Hematopoietic multipotent progenitor cell treated with erythropoietin and hydrocortisone succinate and interleukin-3 and kit ligand, for 6 days (in vitro differentiated cells): ENCODE results near the gene INO80D.
"Not testable (repeated sequence)": the region's sequence is repeated elsewhere in the genome, so short reads cannot be mapped to it uniquely, and the experiment has no call there.

Experiments
- DNase-seq: peaks from one replicate; pipeline ENCODE4 v3.0.0-alpha.2; 2015

INO80D gene

DNA sequence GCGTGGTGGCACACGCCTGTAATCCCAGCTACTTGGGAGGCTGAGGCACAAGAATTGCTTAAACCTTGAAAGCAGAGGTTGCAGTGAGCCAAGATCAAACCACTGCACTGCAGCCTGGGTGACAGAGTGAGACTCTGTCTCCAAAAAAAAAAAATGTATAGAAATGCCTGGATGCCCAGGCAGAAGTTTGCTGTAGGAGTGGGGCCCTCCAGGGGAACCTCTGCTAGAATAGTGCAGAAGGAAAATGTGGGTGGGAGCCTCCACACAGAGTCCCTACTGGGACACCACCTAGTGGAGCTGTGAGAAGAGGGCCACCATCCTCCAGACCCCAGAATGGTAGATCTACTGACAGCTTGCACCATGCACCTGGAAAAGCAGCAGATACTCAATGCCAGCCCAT lies 70.2 kb downstream of the INO80D start:
- not testable (repeated sequence) for DNase-seq

DNA sequence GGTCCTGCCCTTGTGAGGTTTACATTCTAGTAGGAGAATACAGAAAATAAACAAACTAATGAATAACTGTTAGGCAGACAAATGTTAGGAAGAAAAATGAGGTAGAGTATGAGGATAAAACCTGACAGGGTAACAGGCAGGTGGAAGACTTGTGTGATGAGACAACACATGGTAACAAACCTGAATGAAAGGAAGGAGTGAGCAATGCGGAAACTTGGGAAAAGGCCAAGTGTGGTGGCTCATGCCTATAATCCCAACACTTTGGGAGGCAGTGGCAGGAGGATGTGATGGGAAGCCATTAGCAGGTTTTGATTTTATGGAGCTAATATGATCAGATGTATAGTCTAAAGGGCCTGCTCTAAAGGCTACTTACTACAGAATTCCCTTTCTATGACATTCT lies 74.2 kb downstream of the INO80D start:
- no peak for DNase-seq

DNA sequence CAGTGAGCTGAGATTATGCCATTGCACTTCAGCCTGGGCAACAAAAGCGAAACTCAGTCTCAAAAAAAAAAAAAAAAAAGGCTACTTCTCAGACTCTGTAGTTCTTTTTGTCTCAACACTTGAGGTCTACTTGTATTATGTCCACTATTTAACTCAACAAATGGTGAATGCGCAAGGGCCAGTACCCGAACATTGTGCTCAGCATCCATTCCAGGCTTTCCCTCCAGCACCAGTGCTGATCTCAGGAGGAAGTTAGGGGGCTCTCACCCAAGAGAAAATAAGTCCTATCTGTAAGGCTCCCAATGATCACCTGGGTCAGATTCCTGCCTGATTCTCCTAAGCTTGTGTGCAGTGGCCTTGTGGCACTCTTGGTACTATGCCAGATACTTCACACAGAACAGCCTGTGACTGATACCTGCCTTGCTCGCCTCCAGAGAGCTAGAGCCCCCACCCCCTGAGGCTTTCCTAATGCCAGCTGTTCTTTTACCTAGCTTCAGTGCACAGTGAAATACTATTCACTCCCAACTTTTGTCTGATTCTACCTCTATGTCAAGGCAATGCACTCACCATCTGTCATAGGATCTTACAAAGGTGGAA lies 74.9 kb downstream of the INO80D start:
- no peak for DNase-seq

DNA sequence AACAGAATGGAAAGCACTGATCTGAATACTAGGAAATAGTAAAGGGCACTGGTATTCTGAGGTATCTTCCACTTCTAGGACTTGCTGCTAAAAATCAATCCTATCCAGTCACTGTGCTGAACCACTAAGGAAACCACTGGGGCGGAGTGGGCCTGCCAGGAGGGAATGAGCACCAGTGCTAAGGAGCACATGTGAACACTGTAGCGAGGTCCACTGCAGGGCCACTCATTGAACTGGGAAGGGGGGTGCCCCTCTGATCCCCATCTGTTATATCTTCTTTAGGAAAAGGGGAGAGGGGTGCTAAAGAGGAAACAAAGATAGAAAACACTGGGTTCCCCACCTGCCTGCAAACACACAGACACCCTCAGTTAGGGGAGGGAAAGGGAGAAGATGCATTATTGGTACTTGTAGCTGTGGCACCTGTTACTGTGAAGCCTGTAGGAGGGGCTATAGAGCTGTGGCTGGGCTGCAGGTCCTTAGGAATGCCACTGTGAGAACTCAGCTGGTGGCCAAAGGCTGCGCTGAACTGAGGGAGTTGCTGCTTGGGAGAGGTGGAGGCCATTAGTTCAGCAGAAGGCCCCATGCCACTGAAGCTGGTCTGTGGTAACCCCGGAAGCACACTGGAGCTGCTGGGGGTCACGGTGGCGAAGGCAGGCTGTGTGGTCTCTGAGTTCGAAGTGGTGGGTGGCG lies 81.8 kb downstream of the INO80D start:
- DNase-seq = peak; percentile 69

DNA sequence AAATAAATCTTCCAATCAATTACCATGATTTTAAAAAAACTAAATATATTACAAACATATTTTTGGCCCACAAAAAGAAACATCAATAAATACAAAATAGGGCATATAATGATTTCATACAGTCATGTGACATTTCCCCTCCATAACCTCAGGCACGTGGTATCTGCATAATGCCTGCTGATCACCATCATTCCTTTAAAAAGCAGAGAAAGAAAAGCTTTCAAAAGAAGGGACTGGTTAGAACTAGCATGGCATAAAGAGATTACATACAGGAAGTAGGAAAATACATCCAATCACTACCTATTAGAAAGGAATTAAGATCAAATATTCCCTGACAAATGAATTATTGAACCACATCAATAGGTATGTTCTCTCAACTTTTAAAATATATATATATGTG lies 83.5 kb downstream of the INO80D start:
- no peak for DNase-seq

DNA sequence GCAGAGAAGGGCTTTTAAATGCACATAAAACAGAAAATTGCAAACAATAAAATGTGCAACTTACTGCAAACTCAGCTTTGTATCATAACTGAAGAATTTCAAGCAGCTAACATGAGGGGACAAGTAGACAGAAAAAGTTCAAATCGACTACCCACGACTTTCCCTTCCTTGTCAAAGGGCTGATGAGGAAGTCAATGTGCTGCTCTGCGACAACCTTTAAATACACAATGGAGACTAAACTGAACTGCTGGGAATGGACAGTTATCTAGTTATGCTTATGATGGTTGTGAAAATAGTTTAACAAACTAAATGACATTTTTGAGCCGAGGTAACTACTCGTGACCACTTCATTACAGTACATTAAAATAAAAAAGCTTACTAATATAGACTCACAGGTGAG lies 84.1 kb downstream of the INO80D start:
- no peak for DNase-seq

DNA sequence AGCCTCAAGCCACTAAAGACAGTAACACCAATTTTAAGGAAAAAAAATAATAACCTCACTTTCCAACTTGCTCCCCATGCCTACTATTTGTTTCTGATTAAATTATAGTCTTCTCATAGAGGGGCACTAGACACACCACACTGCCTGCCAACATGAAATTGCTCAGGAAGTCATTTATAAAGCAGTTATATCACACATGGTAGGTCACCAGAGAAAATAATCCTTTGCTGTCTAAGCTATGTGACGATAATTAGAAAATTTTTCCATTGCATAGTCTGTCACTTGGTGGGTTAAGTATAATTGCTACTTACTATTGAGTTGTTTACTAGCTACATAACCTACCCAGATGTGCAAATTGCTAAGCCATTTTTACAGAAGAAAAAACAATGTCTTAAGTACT lies 85.2 kb downstream of the INO80D start:
- DNase-seq = no peak

DNA sequence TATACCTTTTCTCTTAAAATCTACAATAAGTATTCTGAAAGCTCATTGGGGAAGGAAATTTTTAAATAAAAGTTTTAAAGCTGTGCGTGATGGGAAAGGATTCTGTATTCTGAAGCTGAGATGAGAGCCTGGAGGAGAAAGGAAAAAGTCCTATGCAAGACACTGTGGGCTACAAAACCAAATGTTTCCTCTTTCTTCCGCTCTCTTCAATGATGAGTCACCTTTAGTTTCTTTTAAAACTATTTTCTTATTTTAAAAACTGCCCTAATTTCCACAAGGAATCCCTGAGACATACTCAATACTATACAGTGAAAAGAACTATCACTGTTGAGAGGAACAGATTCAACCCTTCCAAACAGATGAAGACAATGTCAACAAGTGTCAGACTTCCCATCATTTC lies 87.4 kb downstream of the INO80D start:
- no peak for DNase-seq

DNA sequence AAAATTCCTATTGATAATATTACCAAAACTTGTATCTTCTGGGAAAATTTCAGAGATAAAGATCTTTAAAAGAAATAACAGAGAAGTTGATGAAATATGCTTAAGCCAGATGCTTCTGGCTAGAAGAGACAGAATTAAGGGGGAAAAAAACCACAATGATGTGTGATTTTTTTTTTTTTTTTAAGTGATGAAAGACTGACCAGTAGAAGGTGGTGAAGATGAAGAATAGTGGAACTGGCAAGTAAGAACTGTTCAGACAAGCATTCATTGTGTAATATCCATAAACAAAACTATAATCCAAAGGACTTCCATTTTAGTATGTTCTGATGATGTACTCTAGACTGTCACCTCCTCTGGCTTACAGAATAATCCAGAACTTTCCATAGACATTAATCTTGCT lies 89.8 kb downstream of the INO80D start:
- peak; percentile 53 for DNase-seq

DNA sequence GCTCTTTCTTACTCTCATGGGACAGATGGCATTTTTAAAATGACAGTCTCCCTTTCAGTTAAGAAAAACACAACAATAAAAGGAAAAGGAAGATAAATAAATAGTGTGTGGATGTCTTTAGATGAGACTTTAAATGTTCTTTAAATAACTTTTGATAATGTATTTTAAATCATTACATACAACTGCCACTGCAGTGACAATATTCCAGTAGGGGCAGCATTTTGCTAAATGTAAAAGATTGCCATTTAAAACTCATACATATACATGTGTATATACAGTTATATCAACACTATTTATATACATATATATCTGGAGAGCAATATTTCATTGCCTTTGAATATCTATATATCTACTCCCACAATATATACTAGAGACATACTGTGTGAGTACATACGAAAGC lies 90.7 kb downstream of the INO80D start:
- DNase-seq = peak; percentile 27

DNA sequence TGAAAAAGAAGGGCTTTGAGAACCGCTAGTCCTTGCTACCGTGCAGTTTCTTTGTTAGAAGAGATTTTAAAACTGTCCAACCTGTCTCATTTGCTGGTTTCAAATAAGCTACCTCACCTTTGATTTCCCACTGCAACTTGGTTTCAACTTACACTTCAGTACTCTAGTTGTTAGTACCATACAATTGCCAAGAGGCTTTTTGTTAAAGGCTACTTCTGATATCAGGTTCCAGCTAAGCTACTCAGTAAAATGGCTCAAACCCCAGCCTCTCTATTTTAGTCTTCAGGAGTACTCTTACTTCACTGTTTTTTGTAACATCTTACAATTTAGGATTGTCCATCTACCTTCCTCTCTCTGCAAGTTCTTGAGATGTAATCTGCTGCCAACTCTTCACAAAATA lies 91.6 kb downstream of the INO80D start:
- no peak for DNase-seq

DNA sequence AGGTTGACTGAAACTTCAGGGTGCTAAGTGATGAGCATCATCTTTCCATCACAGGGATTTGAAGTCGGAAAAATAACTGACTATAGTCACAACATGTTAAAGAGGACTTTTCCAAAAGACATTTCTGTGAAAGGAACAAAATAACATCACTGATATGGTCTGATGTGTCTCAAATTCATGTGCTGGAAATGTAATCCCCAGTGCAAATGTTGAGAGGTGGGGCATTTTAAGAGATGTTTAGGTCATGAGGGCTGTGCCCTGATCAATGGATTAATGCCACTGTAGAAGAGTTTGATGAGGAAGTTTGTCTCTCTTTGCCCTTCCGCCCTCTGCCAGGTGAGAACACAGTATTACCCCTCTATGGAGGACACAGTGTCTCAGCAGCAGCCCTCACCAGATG lies 95.9 kb downstream of the INO80D start:
- no peak for DNase-seq

DNA sequence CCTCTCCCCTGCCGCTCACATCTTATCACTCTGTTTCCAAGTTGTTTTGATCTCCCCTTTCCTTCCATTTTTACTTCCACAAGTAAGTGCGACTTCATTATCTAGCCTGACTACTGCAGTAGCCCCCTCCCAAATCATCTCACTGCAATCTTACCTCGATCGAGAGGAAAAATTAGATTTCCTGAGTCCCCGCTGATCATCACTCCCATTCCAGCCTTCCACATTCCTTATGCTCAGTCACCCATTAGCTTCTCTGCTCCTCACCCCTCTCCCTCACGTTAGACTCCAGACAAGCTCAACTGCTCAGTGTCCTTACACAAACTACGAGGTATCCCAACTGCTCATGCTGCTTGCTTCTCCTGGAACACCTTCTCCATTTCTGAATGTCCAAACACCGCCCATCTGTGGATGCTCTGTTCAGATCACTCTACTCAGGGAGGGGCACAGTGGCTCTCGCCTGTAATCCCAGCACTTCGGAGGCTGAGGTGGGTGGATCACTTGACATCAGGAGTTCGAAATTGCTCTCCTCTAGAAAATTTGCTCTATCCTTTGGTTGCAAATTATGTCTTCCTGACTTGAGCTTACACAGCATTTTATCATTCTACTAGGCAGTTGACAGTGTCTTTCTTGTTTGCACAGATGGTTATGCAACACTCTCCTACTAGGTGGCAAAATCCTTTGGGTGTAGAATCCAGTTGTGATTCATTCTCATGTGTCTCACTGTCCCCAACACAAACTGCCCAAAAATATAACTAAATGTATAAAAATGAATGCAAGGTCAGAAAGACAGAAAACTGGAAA lies 96.5 kb downstream of the INO80D start:
- DNase-seq = no peak

DNA sequence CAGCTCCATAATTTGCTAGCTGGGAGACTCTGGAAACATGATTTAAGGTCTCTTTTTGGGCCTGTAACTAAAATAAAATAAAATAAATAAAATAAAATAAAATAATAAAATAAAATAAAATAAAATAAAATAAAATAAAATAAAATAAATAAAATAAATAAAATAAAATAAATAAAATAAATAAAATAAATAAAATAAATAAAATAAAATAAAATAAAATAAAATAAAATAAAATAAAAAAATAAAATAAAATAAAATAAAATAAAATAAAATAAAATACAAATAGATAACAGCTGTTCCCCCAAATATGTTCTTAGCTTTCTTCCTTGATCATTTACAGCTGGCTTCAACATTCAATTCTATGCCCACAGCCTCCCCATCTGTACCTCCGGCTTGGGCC lies 97.3 kb downstream of the INO80D start:
- DNase-seq = not testable (repeated sequence)

DNA sequence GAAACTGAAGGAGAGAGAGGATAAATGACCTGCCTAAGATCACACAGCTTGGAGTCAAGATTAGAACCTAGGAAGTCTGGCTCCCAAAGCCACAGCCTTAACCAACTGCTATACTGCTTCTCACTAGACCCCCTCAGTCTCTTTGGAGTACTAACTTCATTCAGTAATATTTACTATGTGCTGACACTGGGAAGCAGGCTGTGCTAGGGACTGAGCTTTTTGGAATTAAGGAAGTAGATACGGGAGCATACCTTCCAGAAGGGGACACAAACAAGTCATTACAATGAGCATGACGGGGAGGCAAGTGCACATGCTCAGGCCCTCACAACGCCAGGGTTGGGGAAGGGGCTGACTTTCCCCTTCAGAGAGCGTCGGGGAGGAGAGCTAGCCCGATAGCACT lies 97.7 kb downstream of the INO80D start:
- no peak for DNase-seq

DNA sequence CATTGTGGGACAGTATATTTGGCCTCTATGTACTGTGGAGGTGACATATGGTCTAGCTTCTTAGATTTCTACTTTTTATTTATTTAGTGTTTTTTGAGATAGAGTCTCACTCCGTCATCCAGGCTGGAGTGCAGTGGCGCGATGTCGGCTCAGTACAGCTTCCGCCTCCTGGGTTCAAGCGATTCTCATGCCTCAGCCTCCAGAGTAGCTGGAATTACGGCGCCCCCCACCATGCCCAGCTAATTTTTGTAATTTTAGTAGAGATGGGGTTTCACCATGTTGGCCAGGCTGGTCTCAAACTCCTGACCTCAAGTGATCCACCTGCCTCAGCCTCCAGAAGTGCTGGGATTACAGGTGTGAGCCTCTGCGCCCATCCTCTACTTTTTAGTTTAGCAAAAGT lies 99.6 kb downstream of the INO80D start:
- DNase-seq = not testable (repeated sequence)

DNA sequence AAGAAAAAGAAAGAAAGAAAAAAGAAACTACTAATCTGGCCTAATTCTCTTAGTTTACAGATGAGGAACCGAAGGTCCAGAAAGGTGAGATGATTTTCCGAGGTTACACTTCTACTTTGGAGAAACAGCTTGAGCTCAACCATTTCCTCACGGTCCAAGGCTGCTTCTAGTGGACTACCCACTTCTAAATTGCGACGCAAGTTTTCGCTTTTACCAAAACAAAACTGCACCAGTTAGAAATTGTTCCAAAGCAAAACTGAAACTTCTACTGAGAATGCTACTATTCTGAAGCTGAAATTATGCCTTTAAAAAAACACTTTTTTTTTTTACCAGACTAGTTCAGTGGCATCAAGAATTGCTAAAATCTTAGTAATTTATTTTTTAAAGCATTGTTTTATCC lies 101.6 kb downstream of the INO80D start:
- DNase-seq = no peak

DNA sequence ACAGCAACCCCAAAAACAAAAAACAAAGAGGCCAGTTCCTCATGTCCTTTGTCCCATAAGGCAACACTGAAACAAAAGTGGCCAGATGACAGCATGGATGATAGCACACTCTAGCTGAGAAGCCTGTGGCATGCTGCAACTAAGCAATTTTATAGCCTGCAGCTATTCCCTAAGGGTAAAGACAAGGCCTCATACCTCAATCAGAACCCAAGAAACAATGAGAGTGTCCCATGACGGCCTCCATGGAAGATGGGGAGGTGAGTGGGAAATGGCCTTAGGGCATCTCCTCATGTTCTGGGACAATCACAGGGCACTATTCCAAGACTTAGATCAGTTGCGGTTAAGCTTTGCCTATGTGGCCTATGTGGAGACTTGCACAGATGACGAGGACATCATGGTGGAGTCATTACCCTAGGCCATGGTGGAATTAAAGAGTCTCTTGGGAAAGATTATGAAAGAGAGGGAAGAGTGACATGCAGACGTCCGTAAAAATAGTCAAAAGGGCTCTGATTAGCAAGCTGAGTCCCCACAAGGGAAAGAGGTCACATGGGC lies 103.1 kb downstream of the INO80D start:
- DNase-seq = no peak

DNA sequence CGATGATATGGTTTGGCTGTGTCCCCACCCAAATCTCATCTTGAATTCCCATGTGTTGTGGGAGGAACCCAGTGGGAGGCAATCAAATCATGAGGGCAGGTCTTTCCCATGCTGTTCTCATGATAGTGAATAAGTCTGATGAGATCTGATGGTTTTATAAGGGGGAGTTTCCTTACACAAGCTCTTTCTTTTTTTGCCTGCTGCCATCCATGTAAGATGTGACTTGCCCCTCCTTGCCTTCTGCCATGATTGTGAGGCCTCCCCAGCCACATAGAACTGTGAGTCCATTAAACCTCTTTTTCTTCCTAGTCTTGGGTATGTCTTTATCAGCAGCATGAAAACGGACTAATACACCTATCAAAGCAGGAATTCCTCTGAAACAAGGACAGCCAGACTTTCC lies 107.2 kb downstream of the INO80D start:
- not testable (repeated sequence) for DNase-seq

DNA sequence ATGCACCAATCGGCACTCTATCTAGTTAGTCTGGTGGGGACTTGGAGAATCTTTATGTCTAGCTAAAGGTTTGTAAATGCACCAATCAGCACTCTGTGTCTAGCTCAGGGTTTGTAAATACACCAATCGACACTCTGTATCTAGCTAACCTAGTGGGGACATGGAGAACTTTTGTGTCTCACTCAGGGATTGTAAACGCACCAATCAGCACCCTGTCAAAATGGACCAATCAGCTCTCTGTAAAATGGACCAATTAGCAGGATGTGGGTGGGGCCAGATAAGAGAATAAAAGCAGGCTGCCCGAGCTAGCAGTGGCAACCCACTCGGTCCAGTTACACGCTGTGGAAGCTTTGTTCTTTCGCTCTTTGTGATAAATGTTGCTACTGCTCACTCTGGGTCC lies 108.3 kb downstream of the INO80D start:
- not testable (repeated sequence) for DNase-seq

DNA sequence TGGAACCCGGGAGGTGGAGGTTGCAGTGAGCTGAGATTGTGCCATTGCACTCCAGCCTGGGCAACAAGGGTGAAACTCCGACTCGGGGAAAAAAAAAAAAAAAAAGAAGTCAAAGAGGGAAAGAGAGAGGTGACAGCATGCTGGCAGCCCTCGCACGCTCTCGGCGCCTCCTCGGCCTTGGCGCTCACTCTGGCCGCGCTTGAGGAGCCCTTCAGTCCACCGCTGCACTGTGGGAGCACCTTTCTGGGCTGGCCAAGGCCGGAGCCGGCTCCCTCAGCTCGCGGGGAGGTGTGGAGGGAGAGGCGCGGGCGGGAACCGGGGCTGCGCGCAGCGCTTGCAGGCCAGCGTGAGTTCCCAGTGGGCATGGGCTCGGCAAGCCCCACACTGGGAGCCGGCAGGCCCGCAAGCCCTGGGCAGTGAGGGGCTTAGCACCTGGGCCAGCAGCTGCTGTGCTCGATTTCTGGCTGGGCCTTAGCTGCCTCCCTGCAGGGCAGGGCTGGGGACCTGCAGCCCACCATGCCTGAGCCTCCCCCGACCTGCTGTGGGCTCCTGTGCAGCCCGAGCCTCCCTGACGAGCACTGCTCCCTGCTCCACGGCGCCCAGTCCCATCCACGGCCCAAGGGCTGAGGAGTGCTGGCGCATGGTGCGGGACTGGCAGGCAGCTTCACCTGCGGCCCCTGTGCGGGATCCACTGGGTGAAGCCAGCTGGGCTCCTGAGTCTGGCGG lies 108.9 kb downstream of the INO80D start:
- DNase-seq = not testable (repeated sequence)

DNA sequence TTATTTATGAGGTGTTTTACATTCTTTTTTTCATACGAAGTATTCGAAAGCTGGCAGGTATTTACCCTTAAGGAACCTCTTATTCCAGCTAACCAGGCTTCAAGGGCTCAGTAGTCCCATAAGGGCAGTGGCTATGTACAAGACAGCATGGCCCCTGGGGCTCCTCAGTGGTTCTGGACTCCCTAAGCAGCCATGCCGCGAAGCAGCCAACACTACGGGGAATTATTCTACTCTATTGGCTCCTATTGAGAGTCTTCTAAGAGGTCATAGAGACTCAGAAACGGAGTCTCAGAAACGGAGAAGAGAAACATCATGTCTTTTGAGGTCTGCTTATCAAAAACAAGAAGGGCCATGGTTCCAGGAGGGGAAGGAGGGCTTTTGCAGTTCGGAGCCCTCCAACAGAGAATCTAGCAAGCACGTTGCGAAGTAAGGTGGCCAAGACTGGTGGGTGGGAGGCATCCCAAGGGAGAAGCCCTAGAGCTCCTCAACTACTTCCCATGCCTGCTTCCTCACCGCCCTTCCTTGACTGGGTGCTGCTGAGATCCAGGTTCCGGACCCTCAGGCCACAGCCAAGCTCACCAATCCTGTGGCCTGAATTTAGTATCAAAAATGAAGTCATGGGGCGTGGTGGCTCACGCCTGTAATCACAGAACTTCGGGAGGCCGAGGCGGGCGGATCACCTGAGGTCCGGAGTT lies 109.7 kb downstream of the INO80D start:
- no peak for DNase-seq
